Measurements from ENCODE around the gene ACOXL.

ACOXL gene

DNA sequence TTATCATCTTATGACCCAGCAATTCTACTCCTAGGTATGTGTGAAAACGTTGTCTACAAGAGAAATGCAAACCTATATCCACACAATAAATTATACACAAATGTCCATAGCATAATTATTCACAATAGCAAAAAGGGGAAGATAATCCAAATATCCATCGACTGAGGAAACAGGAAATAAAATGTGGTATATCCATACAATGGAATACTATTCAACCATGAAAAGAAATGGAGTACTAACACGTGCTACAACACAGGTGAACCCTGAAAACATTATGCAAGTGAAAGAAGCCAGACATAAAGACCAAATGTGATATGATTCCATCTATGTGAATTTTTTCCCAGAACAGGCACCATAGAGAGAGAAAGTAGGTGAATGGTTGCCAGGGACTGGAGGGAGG is 72.1 kb downstream of the ACOXL start:
- no peak overlapping the region for H3K27ac Mint-ChIP-seq
- H3K9me3 Mint-ChIP-seq, result peaks cover 24% of the 10 kb centered on the region
- H3K27me3 Mint-ChIP-seq (ENCODE audit: low read depth, poor library complexity), result peaks cover 5% of the 10 kb centered on the region
- no peak overlapping the region for H3K4me3 Mint-ChIP-seq
- DNase-seq, result no peak
- no peaks in the 10 kb centered on the region for H3K36me3 Mint-ChIP-seq (ENCODE audit: low read depth)
- peaks cover 3% of the 10 kb centered on the region for H3K4me1 Mint-ChIP-seq
- TF ChIP-seq, protein P1, sequence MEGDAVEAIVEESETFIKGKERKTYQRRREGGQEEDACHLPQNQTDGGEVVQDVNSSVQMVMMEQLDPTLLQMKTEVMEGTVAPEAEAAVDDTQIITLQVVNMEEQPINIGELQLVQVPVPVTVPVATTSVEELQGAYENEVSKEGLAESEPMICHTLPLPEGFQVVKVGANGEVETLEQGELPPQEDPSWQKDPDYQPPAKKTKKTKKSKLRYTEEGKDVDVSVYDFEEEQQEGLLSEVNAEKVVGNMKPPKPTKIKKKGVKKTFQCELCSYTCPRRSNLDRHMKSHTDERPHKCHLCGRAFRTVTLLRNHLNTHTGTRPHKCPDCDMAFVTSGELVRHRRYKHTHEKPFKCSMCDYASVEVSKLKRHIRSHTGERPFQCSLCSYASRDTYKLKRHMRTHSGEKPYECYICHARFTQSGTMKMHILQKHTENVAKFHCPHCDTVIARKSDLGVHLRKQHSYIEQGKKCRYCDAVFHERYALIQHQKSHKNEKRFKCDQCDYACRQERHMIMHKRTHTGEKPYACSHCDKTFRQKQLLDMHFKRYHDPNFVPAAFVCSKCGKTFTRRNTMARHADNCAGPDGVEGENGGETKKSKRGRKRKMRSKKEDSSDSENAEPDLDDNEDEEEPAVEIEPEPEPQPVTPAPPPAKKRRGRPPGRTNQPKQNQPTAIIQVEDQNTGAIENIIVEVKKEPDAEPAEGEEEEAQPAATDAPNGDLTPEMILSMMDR (IDR thresholded peaks at IDR 0.05), result no peak

DNA sequence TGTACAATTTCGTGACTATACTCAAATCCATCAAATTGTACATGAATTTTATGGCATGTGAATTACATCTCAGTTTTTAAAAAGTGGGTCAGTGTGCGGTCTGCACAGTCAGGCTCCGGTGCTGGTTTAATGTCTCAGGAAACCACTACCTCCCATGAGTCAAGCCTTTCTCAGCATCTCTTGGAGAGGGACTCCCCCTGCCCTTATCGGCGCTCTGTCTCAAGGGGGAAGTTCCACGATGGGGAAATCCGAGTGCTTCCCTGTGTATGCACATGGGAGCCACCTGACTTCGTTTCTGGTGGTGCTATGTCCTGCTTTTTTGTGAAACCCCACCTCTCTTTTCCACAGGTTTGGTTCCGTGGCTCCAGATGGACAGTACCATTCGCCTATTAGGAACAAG is 72.5 kb downstream of the ACOXL start:
- Mint-ChIP-seq H3K4me3 (no peak overlapping the region), H3K9me3 (peaks cover 24% of the 10 kb centered on the region), H3K36me3 (ENCODE audit: low read depth) (no peaks in the 10 kb centered on the region), H3K27ac (no peak overlapping the region), H3K27me3 (ENCODE audit: low read depth, poor library complexity) (peaks cover 5% of the 10 kb centered on the region), H3K4me1 (peaks cover 3% of the 10 kb centered on the region)
- DNase-seq, result no peak
- TF ChIP-seq, protein P1 (IDR thresholded peaks at IDR 0.05), result no peak

DNA sequence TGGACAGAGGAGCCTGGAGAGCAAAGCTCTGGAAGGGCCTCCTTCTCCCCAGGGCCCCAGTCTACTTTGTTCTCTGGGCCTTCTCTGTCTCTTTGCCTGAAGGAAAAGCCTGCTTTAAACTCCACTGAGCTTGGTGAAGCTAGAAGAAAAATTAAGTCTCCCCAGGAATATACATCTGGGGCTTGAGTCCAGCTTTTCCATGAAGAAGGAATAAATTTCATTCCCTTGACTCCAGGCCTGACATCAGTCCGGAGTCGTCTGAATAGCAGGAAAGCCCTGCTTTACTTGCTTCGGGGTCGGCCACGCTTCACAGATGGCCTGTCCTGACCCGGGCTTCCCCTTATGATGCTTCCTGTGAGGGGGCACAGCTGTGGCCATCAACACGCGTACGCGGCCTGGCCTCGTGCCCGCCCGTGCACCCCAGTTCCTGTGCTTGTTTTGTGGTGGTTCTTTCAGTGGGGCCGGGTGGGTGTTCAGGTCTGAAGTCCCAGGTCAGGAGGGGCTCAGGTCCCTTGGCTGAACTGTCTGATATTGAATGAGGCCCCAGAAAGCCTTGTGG is 73.6 kb downstream of the ACOXL start:
- Mint-ChIP-seq H3K4me1 (peaks cover 3% of the 10 kb centered on the region), H3K4me3 (no peak overlapping the region), H3K36me3 (ENCODE audit: low read depth) (no peaks in the 10 kb centered on the region), H3K27me3 (ENCODE audit: low read depth, poor library complexity) (peaks cover 13% of the 10 kb centered on the region), H3K9me3 (peaks cover 24% of the 10 kb centered on the region), H3K27ac (no peak overlapping the region)
- DNase-seq, result no peak
- TF ChIP-seq, protein P1 (IDR thresholded peaks at IDR 0.05), result no peak

DNA sequence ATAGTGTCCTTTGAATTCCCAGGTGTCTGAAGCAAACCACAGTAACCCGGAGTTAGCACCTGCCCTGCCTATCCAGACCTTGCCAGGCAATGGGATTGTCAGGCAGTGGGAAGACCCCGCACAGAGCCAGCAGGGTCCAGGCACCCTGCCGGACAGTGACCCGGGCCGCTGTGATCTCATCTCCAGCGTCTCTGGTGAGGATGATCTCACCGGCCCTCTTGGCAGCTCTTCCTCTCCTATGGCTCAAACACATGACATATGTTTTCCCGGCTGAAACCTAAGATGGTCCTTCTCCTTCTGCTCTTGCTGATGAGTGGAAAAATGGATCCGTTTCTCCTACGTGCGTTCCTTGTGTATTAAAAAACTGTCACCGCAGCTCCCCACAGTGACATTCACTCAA is 75.1 kb downstream of the ACOXL start:
- no peak overlapping the region for H3K4me3 Mint-ChIP-seq
- H3K9me3 Mint-ChIP-seq, result peaks cover 24% of the 10 kb centered on the region
- no peak overlapping the region for H3K27ac Mint-ChIP-seq
- no peak for DNase-seq
- peaks cover 9% of the 10 kb centered on the region for H3K4me1 Mint-ChIP-seq
- peaks cover 16% of the 10 kb centered on the region for H3K27me3 Mint-ChIP-seq (ENCODE audit: low read depth, poor library complexity)
- TF ChIP-seq, protein P1 (IDR thresholded peaks at IDR 0.05), result no peak
- H3K36me3 Mint-ChIP-seq (ENCODE audit: low read depth), result no peaks in the 10 kb centered on the region

DNA sequence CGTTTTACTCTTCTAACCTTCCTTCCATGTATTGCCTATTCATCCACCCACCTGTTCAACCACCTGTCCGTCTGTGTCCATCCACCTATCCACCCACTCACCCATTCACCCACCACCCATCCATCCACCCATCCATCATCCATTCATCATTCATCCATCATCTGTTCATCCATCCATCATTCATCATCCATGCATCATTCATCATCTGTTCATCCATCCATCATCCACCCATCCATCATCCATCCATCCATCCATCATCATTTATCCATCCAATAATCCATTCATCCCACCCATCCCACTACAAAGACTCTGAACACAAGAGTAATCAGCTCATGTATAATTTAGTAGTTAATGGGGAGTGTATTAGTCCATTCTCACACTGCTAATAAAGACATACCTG is 78.0 kb downstream of the ACOXL start:
- peaks cover 9% of the 10 kb centered on the region for H3K4me1 Mint-ChIP-seq
- no peaks in the 10 kb centered on the region for H3K36me3 Mint-ChIP-seq (ENCODE audit: low read depth)
- H3K4me3 Mint-ChIP-seq, result no peak overlapping the region
- peaks cover 15% of the 10 kb centered on the region for H3K27me3 Mint-ChIP-seq (ENCODE audit: low read depth, poor library complexity)
- no peaks in the 10 kb centered on the region for H3K9me3 Mint-ChIP-seq
- DNase-seq, result no peak
- TF ChIP-seq, protein P1 (IDR thresholded peaks at IDR 0.05), result no peak
- no peak overlapping the region for H3K27ac Mint-ChIP-seq

Measured in nephron progenitor cell (in vitro differentiated cells).